ENCODE results near the gene CARD9.

CARD9 gene

GRCh38 chr9:136372561-136373299 lies 739 bp downstream of the CARD9 start:
- Histone ChIP-seq H3K27me3 (no peaks in the 10 kb centered on the region), H3K36me3 (peaks cover 20% of the 10 kb centered on the region), H3K4me1 (ENCODE audit: control insufficient read depth in 1 of 2, insufficient read depth in 1 of 2, low read depth in 1 of 2, low read length in 1 of 2) (peaks cover 29 to 33% of the 10 kb centered on the region in 2 experiments), H3K4me3 (ENCODE audit: low read depth in 1 of 2, low read length in 1 of 2) (peak overlapping the region; percentile 51 to 63), H3K9me3 (no peaks in the 10 kb centered on the region), H3K27ac (peak overlapping the region; percentile 73)
- TF ChIP-seq, protein P1, sequence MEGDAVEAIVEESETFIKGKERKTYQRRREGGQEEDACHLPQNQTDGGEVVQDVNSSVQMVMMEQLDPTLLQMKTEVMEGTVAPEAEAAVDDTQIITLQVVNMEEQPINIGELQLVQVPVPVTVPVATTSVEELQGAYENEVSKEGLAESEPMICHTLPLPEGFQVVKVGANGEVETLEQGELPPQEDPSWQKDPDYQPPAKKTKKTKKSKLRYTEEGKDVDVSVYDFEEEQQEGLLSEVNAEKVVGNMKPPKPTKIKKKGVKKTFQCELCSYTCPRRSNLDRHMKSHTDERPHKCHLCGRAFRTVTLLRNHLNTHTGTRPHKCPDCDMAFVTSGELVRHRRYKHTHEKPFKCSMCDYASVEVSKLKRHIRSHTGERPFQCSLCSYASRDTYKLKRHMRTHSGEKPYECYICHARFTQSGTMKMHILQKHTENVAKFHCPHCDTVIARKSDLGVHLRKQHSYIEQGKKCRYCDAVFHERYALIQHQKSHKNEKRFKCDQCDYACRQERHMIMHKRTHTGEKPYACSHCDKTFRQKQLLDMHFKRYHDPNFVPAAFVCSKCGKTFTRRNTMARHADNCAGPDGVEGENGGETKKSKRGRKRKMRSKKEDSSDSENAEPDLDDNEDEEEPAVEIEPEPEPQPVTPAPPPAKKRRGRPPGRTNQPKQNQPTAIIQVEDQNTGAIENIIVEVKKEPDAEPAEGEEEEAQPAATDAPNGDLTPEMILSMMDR (IDR thresholded peaks at IDR 0.05), result no peak

DNA sequence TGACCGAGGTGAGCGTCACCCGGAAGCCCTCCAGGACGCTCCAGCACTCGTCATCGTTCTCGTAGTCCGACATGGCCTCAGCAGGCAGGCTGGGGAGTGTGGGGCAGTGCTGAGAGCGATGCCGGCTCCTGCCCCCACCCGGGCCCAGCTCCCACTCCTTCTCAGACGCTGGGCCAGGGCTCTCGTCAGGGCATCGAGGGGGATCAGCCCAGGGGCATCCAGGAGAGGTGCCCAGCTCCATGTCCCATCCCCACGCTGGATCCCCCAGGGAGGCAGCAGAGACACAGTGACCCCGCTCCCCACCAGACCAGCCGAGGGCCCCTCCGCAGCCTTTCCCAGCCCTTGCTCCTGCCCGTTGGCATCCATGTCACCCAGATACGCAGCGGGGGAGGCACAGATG lies 1.5 kb downstream of the CARD9 start:
- TF ChIP-seq, protein P1 (IDR thresholded peaks at IDR 0.05), result no peak
- Histone ChIP-seq H3K4me3 (ENCODE audit: low read depth in 1 of 2, low read length in 1 of 2) (peak overlapping the region; percentile 51 to 63), H3K36me3 (peaks cover 19% of the 10 kb centered on the region), H3K27ac (peak overlapping the region; percentile 73), H3K9me3 (no peaks in the 10 kb centered on the region), H3K4me1 (ENCODE audit: control insufficient read depth in 1 of 2, insufficient read depth in 1 of 2, low read depth in 1 of 2, low read length in 1 of 2) (peaks cover 24 to 27% of the 10 kb centered on the region in 2 experiments), H3K27me3 (no peaks in the 10 kb centered on the region)

- Histone ChIP-seq H3K4me1 (ENCODE audit: control insufficient read depth in 1 of 2, insufficient read depth in 1 of 2, low read depth in 1 of 2, low read length in 1 of 2) (peaks cover 24 to 25% of the 10 kb centered on the region in 2 experiments), H3K4me3 (ENCODE audit: low read depth in 1 of 2, low read length in 1 of 2) (no peak overlapping the region), H3K27ac (peak overlapping the region; percentile 73), H3K9me3 (no peaks in the 10 kb centered on the region), H3K36me3 (peaks cover 19% of the 10 kb centered on the region), H3K27me3 (no peaks in the 10 kb centered on the region)
- TF ChIP-seq, protein P1 (IDR thresholded peaks at IDR 0.05), result no peak
Observed at GRCh38 chr9:136371533-136371880, 2.0 kb downstream of the CARD9 start.

- H3K27me3 ChIP-seq, result no peaks in the 10 kb centered on the region
- TF ChIP-seq, protein P1 (IDR thresholded peaks at IDR 0.05), result no peak
- no peak overlapping the region for H3K27ac ChIP-seq
- H3K4me3 ChIP-seq (ENCODE audit: low read depth in 1 of 2, low read length in 1 of 2), result no peak overlapping the region
- peaks cover 29 to 30% of the 10 kb centered on the region in 2 experiments for H3K4me1 ChIP-seq (ENCODE audit: control insufficient read depth in 1 of 2, insufficient read depth in 1 of 2, low read depth in 1 of 2, low read length in 1 of 2)
- H3K36me3 ChIP-seq, result peaks cover 19% of the 10 kb centered on the region
- no peaks in the 10 kb centered on the region for H3K9me3 ChIP-seq
Observed at GRCh38 chr9:136370687-136371532, 2.6 kb downstream of the CARD9 start.

DNA sequence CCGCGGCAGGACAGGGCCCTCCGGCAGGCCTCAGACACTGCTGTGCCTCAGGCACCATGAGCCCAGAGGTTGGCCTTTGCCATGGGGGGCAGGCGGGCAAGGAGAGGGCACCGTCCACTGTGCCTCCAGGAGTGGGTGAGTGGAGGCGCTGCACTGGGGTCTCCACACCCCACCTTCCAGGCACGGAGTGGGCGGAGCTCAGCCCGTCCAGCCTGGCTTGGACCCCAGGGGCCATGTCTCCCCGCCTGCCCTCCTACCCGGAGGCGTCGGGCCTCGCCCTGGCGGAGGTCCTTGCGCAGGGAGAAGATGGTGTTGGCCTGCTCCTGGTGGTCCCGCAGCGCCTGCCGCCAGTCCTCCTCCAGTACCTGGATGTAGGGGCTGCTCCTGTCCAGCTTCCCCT lies 3.4 kb downstream of the CARD9 start:
- Histone ChIP-seq H3K36me3 (peaks cover 19% of the 10 kb centered on the region), H3K4me1 (ENCODE audit: control insufficient read depth in 1 of 2, insufficient read depth in 1 of 2, low read depth in 1 of 2, low read length in 1 of 2) (peaks cover 38 to 39% of the 10 kb centered on the region in 2 experiments)
- TF ChIP-seq, protein P1 (IDR thresholded peaks at IDR 0.05), result no peak

More for the DNA sequence above, 3.4 kb downstream of the CARD9 start:
- Histone ChIP-seq H3K9me3 (no peaks in the 10 kb centered on the region), H3K4me3 (ENCODE audit: low read depth in 1 of 2, low read length in 1 of 2) (no peak overlapping the region), H3K27ac (no peak overlapping the region), H3K27me3 (no peaks in the 10 kb centered on the region)
